ENCODE results near the gene MDH1B.
"Not testable (repeated sequence)": the region's sequence is repeated elsewhere in the genome, so short reads cannot be mapped to it uniquely, and the experiment has no call there.

GRCh38 chr2:206715183-206715582, 49.9 kb downstream of the MDH1B start:
- TF ChIP-seq, protein P1, sequence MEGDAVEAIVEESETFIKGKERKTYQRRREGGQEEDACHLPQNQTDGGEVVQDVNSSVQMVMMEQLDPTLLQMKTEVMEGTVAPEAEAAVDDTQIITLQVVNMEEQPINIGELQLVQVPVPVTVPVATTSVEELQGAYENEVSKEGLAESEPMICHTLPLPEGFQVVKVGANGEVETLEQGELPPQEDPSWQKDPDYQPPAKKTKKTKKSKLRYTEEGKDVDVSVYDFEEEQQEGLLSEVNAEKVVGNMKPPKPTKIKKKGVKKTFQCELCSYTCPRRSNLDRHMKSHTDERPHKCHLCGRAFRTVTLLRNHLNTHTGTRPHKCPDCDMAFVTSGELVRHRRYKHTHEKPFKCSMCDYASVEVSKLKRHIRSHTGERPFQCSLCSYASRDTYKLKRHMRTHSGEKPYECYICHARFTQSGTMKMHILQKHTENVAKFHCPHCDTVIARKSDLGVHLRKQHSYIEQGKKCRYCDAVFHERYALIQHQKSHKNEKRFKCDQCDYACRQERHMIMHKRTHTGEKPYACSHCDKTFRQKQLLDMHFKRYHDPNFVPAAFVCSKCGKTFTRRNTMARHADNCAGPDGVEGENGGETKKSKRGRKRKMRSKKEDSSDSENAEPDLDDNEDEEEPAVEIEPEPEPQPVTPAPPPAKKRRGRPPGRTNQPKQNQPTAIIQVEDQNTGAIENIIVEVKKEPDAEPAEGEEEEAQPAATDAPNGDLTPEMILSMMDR (IDR thresholded peaks at IDR 0.05; ENCODE audit: extremely low read depth in 1 of 2, insufficient read depth in 1 of 2, low read depth in 1 of 2, low read length in 2 of 2) = not testable (repeated sequence)
- TF ChIP-seq EZH2 (IDR thresholded peaks at IDR 0.05; ENCODE audit: borderline replicate concordance, low read depth, low read length, severe bottlenecking) = not testable (repeated sequence)
